ENCODE measurements around the gene PSMB11.
"Not testable (repeated sequence)": the region's sequence is repeated elsewhere in the genome, so short reads cannot be mapped to it uniquely, and the experiment has no call there.

Gene PSMB11

GRCh38 chr14:23042162-23042965 is at the start of gene PSMB11:
TSS of gene PSMB11 (plus strand) at chr14:23042212. CDS start at chr14:23042226, 14 bp downstream.
- no peak within 1 kb of the TSS for H3K9ac ChIP-seq (ENCODE audit: low read length)
- H3K4me3 ChIP-seq (ENCODE audit: low read depth, low read length): no peak within 1 kb of the TSS

GRCh38 chr14:22993517-22993916 is 48.5 kb upstream of the PSMB11 start:
- H3K27me3 ChIP-seq (ENCODE audit: control insufficient read depth, insufficient read depth, low read length): no peaks in the 10 kb centered on the region
- no peak overlapping the region for H3K9ac ChIP-seq (ENCODE audit: low read length)
- no peaks in the 10 kb centered on the region for H3K36me3 ChIP-seq (ENCODE audit: control insufficient read depth, insufficient read depth, low read length)
- H3K27ac ChIP-seq (ENCODE audit: low read depth, low read length): no peak overlapping the region
- H3K4me3 ChIP-seq (ENCODE audit: low read depth, low read length): no peak overlapping the region
- H3K9me3 ChIP-seq (ENCODE audit: control insufficient read depth, insufficient read depth, low read depth, low read length): no peaks in the 10 kb centered on the region
- peaks cover 5% of the 10 kb centered on the region; the same call in 1 of the 2 replicates for H3K4me1 ChIP-seq (ENCODE audit: control insufficient read depth, insufficient read depth, low read length)

More at GRCh38 chr14:23042162-23042965, at the start of gene PSMB11:
- H3K4me1 ChIP-seq (ENCODE audit: control insufficient read depth, insufficient read depth, low read length): peaks cover 15% of the 10 kb centered on the region; the same call in 1 of the 2 replicates
- H3K27me3 ChIP-seq (ENCODE audit: control insufficient read depth, insufficient read depth, low read length): no peaks in the 10 kb centered on the region
- H3K9me3 ChIP-seq (ENCODE audit: control insufficient read depth, insufficient read depth, low read depth, low read length): no peaks in the 10 kb centered on the region
- no peak within 1 kb of the TSS for H3K27ac ChIP-seq (ENCODE audit: low read depth, low read length)
- H3K36me3 ChIP-seq (ENCODE audit: control insufficient read depth, insufficient read depth, low read length): no peaks in the 10 kb centered on the region

DNA sequence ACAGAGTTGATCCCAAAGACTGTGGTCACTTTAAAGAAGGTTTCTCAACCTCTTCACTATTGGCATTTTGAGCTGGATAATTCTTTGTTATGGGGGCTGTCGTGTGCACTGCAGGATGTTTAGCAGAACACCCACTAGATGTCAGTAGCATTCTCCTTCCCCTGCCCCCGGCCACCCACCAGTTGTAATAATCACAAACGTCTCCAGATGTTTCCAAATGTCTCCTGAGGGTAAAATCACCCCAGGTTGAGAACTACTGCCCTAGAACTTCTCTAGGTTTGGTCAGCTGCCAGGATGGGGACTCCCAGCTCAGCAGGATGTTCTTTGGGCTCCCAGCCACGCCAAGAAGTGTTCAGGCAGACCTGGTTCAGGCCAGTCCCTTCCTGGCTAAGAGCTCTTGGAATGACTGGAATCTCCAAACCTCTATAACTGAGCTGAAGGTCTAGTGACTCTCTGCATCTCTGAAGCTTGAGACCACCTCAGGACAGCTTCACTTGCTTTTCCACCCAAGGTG is 47.2 kb upstream of the PSMB11 start:
- H3K9ac ChIP-seq (ENCODE audit: low read length): no peak overlapping the region
- no peaks in the 10 kb centered on the region for H3K36me3 ChIP-seq (ENCODE audit: control insufficient read depth, insufficient read depth, low read length)
- H3K4me1 ChIP-seq (ENCODE audit: control insufficient read depth, insufficient read depth, low read length): peaks cover 5% of the 10 kb centered on the region; the same call in 1 of the 2 replicates
- H3K27me3 ChIP-seq (ENCODE audit: control insufficient read depth, insufficient read depth, low read length): no peaks in the 10 kb centered on the region
- no peaks in the 10 kb centered on the region for H3K9me3 ChIP-seq (ENCODE audit: control insufficient read depth, insufficient read depth, low read depth, low read length)
- no peak overlapping the region for H3K27ac ChIP-seq (ENCODE audit: low read depth, low read length)
- H3K4me3 ChIP-seq (ENCODE audit: low read depth, low read length): no peak overlapping the region

DNA sequence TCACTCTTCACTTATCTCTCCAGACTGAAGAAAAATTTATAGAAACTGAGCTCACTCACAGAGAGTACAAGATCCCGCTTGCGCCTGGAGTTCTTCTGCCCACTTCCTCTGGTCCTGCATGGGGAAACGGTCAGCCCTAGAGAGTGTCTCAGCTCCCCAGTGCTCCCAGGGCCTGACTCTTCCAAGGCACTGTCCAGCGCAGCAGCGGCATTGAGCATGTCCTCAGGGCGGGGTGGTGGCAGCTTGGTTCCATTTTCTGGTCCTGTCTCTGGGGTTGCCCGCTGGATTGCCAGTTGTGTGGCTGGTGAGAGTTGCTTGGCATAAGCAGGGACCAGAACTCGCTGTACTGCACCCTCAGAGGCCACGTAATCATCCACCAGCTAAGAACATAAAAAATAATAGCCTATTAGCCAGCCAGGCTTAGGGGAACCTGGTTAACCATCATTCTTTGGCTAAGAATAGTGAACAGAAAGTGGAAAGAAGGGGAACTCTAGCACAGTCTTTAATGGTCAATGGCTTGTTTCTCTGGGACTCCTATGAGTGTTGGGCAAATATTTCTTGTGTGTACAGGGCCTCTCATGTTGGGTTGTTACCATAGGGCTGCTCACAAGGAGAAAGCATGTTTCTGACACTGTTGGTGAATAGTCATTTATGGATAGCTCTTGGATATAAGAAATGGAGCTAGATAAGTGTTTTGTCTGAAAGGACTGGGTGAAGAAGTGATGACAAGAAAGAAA is 46.0 kb upstream of the PSMB11 start:
- Histone ChIP-seq H3K27ac (ENCODE audit: low read depth, low read length) (no peak overlapping the region), H3K4me1 (ENCODE audit: control insufficient read depth, insufficient read depth, low read length) (peaks cover 5% of the 10 kb centered on the region; the same call in 1 of the 2 replicates), H3K4me3 (ENCODE audit: low read depth, low read length) (no peak overlapping the region), H3K9ac (ENCODE audit: low read length) (no peak overlapping the region), H3K27me3 (ENCODE audit: control insufficient read depth, insufficient read depth, low read length) (no peaks in the 10 kb centered on the region), H3K36me3 (ENCODE audit: control insufficient read depth, insufficient read depth, low read length) (no peaks in the 10 kb centered on the region), H3K9me3 (ENCODE audit: control insufficient read depth, insufficient read depth, low read depth, low read length) (no peaks in the 10 kb centered on the region)

- H3K9me3 ChIP-seq (ENCODE audit: control insufficient read depth, insufficient read depth, low read depth, low read length): no peaks in the 10 kb centered on the region
- H3K36me3 ChIP-seq (ENCODE audit: control insufficient read depth, insufficient read depth, low read length): no peaks in the 10 kb centered on the region
- no peak overlapping the region for H3K27ac ChIP-seq (ENCODE audit: low read depth, low read length)
- no peaks in the 10 kb centered on the region for H3K27me3 ChIP-seq (ENCODE audit: control insufficient read depth, insufficient read depth, low read length)
- H3K9ac ChIP-seq (ENCODE audit: low read length): no peak overlapping the region
- H3K4me1 ChIP-seq (ENCODE audit: control insufficient read depth, insufficient read depth, low read length): peaks cover 5% of the 10 kb centered on the region; the same call in 1 of the 2 replicates
- no peak overlapping the region for H3K4me3 ChIP-seq (ENCODE audit: low read depth, low read length)
These were observed 45.0 kb upstream of the PSMB11 start for GRCh38 chr14:22996768-22997654.

DNA sequence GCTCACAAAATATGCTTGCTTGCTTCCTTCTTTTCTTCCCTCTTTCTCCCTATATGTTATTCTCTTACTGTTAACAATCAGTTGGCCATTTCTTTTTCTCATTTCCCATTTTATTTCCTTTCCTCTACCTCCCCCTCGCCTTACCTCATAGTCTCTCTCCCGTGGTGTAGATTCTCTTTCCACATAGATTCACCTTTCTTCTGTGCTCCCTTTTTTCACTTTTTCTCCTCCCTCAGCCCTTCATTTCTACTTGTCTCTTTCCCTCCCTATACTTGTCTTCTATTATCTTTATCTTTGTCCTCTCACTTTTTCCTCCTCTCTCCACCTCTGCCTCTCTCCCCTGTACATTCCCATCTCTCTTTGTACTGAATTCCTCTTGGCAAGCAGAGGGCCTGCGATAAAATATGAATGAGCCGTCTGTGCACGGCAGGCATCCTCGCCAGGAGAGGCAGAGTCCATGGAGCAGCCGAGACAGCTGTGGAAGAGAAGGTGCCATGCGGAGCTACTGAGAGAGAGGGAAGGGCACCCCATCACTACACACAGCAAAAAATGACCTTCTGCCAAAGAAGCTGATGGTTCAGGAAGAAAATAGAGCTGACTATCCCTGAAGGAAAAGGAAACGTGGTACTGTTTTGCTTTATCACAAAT is 44.2 kb upstream of the PSMB11 start:
- Histone ChIP-seq H3K4me3 (ENCODE audit: low read depth, low read length) (no peak overlapping the region), H3K9me3 (ENCODE audit: control insufficient read depth, insufficient read depth, low read depth, low read length) (no peaks in the 10 kb centered on the region), H3K36me3 (ENCODE audit: control insufficient read depth, insufficient read depth, low read length) (no peaks in the 10 kb centered on the region), H3K4me1 (ENCODE audit: control insufficient read depth, insufficient read depth, low read length) (peaks cover 5% of the 10 kb centered on the region; the same call in 1 of the 2 replicates), H3K27ac (ENCODE audit: low read depth, low read length) (no peak overlapping the region), H3K9ac (ENCODE audit: low read length) (no peak overlapping the region), H3K27me3 (ENCODE audit: control insufficient read depth, insufficient read depth, low read length) (no peaks in the 10 kb centered on the region)

GRCh38 chr14:22998329-22999012 is 43.5 kb upstream of the PSMB11 start:
- no peak overlapping the region for H3K9ac ChIP-seq (ENCODE audit: low read length)
- peaks cover 5% of the 10 kb centered on the region; the same call in 1 of the 2 replicates for H3K4me1 ChIP-seq (ENCODE audit: control insufficient read depth, insufficient read depth, low read length)
- H3K9me3 ChIP-seq (ENCODE audit: control insufficient read depth, insufficient read depth, low read depth, low read length): no peaks in the 10 kb centered on the region
- no peak overlapping the region for H3K4me3 ChIP-seq (ENCODE audit: low read depth, low read length)
- no peaks in the 10 kb centered on the region for H3K36me3 ChIP-seq (ENCODE audit: control insufficient read depth, insufficient read depth, low read length)
- H3K27me3 ChIP-seq (ENCODE audit: control insufficient read depth, insufficient read depth, low read length): no peaks in the 10 kb centered on the region
- no peak overlapping the region for H3K27ac ChIP-seq (ENCODE audit: low read depth, low read length)

- Histone ChIP-seq H3K36me3 (ENCODE audit: control insufficient read depth, insufficient read depth, low read length) (no peaks in the 10 kb centered on the region), H3K4me3 (ENCODE audit: low read depth, low read length) (no peak overlapping the region), H3K27ac (ENCODE audit: low read depth, low read length) (no peak overlapping the region), H3K9ac (ENCODE audit: low read length) (no peak overlapping the region), H3K27me3 (ENCODE audit: control insufficient read depth, insufficient read depth, low read length) (no peaks in the 10 kb centered on the region), H3K9me3 (ENCODE audit: control insufficient read depth, insufficient read depth, low read depth, low read length) (no peaks in the 10 kb centered on the region), H3K4me1 (ENCODE audit: control insufficient read depth, insufficient read depth, low read length) (peaks cover 2% of the 10 kb centered on the region; the same call in 1 of the 2 replicates)
These were observed 41.2 kb upstream of the PSMB11 start for GRCh38 chr14:23000860-23001259.

GRCh38 chr14:23002592-23002991 is 39.4 kb upstream of the PSMB11 start:
- H3K4me1 ChIP-seq (ENCODE audit: control insufficient read depth, insufficient read depth, low read length): peaks cover 10% of the 10 kb centered on the region
- no peak overlapping the region for H3K4me3 ChIP-seq (ENCODE audit: low read depth, low read length)
- H3K36me3 ChIP-seq (ENCODE audit: control insufficient read depth, insufficient read depth, low read length): no peaks in the 10 kb centered on the region
- no peaks in the 10 kb centered on the region for H3K9me3 ChIP-seq (ENCODE audit: control insufficient read depth, insufficient read depth, low read depth, low read length)
- no peaks in the 10 kb centered on the region for H3K27me3 ChIP-seq (ENCODE audit: control insufficient read depth, insufficient read depth, low read length)
- H3K9ac ChIP-seq (ENCODE audit: low read length): no peak overlapping the region
- no peak overlapping the region for H3K27ac ChIP-seq (ENCODE audit: low read depth, low read length)

DNA sequence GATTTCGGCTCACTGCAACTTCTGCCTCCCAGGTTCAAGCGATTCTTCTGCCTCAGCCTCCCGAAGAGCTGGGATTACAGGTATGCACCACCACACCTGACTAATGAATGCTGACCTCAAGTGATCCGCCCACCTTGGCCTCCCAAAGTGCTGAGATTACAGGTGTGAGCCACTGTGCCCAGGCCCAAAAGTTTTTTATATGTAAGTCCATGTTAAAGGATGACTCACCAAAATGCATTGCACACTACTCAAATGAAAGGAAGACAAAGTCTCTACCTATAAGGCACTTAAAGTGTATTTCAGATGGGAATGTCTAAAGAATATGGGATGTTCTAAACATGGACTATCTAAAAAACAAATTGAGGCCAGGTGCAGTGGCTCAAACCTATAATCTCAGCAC is 37.7 kb upstream of the PSMB11 start:
- H3K27me3 ChIP-seq (ENCODE audit: control insufficient read depth, insufficient read depth, low read length); H3K4me3 ChIP-seq (ENCODE audit: low read depth, low read length); H3K9me3 ChIP-seq (ENCODE audit: control insufficient read depth, insufficient read depth, low read depth, low read length); H3K36me3 ChIP-seq (ENCODE audit: control insufficient read depth, insufficient read depth, low read length); H3K9ac ChIP-seq (ENCODE audit: low read length); H3K27ac ChIP-seq (ENCODE audit: low read depth, low read length): not testable (repeated sequence)
- H3K4me1 ChIP-seq (ENCODE audit: control insufficient read depth, insufficient read depth, low read length): peaks cover 10% of the 10 kb centered on the region
